AG09319 (cell line): ENCODE results near the gene GPX3.

Experiments used
- DNase-seq: peaks from one replicate; pipeline ENCODE4 v3.0.0-alpha.2; 2010; ENCODE audit warnings: low read depth; ENCODE audit errors: extremely low read depth
- TF ChIP-seq, protein P1 (sequence below): IDR thresholded peaks from 2 replicates; pipeline ENCODE4 v1.5.1; 2011; ENCODE audit warnings: low read depth, mild to moderate bottlenecking, inconsistent platforms, low read length, moderate library complexity

Gene GPX3, protein sequence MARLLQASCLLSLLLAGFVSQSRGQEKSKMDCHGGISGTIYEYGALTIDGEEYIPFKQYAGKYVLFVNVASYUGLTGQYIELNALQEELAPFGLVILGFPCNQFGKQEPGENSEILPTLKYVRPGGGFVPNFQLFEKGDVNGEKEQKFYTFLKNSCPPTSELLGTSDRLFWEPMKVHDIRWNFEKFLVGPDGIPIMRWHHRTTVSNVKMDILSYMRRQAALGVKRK

DNA sequence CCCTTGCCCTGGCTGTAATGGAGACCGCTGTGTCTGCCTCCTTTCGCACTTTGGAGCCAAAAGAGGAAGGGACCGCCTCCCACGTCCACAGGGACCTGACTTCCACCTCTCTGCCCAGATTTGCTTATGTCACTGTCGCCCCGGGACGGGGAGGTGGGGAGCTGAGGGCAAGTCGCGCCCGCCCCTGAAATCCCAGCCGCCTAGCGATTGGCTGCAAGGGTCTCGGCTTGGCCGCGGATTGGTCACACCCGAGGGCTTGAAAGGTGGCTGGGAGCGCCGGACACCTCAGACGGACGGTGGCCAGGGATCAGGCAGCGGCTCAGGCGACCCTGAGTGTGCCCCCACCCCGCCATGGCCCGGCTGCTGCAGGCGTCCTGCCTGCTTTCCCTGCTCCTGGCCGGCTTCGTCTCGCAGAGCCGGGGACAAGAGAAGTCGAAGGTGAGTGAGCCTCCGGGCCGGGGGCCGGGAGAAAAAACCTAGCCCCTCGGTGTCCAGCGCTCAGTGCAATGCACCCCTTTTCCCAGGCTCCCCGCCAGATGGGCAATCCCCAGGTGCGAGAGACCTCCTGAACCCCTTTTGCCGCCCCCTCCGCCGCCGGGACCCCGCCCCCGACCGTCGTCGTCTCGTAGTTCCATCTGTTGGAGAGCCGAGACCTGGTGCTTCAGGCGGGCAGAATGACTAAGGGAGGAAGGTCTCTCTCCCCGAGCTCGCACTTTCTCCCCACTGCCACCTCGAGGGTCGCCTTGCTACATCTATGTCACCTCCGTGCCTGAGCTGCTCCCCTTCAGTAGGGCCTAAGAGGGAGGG, at the start of gene GPX3:
Gene GPX3, plus strand, starts transcription at position 288 of the 807 bp plus-strand sequence. Its CDS starts 64 bp downstream, at position 352.
- no peak for DNase-seq
- TF ChIP-seq, protein P1, sequence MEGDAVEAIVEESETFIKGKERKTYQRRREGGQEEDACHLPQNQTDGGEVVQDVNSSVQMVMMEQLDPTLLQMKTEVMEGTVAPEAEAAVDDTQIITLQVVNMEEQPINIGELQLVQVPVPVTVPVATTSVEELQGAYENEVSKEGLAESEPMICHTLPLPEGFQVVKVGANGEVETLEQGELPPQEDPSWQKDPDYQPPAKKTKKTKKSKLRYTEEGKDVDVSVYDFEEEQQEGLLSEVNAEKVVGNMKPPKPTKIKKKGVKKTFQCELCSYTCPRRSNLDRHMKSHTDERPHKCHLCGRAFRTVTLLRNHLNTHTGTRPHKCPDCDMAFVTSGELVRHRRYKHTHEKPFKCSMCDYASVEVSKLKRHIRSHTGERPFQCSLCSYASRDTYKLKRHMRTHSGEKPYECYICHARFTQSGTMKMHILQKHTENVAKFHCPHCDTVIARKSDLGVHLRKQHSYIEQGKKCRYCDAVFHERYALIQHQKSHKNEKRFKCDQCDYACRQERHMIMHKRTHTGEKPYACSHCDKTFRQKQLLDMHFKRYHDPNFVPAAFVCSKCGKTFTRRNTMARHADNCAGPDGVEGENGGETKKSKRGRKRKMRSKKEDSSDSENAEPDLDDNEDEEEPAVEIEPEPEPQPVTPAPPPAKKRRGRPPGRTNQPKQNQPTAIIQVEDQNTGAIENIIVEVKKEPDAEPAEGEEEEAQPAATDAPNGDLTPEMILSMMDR: no peak

DNA sequence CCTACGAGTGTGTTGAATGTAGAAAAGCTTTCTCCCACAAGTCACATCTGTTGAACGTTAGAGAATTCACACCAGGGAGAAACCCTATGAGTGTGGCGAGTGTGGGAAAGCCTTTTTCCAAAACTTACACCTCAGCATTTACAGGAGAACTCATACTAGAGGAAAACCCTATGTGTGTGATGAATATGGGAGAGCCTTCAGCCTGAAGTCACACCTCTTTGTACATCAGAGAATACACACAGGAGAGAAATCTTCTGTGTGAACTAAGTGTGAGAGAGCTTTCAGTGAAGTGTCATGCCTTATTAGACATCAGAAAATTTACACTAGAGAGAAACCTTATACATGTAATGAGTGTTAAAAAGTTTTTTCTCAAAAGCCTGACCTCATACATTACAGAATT, 41.8 kb upstream of the GPX3 start:
- DNase-seq: no peak
- TF ChIP-seq, protein P1: no peak

DNA sequence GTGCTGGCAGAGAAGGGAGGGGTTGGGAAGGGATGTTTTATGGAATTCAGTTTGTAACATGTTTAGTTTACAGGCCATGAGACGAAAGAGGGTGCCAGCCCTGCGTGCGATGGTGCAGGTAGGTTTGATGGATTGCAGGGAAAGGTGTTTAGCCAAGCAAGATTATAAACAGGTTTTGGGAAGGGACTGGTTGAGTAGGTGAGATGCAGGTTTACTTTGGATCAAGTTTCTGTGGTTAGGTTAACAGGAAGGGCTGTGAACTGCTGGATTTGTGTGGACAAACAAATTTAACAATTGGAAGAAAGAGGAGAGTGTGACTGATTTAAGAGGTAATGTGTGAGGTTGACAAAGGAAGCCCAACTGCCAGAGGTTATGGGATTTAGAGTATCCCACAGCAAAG, 32.6 kb upstream of the GPX3 start:
- DNase-seq: no peak
- TF ChIP-seq, protein P1: no peak

DNA sequence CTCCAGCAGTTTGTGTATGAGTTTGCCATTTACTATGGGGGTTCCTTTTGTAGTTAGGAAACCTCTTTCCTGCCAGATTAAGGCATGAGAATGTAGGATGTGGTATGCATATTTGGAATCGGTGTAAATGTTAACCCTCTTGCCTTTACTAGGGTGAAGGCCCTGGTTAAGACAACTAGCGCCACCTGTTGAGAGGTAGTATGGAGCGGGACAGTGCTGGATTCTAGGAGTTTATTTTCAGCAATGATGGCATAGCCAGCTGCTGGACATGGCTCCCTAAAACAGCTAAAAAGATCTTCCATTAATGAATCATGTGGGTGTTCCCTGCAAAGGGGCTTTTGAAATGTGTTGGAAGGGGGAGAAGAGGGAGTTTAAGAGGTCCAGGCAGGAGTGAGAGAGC, 30.7 kb upstream of the GPX3 start:
- no peak for DNase-seq
- TF ChIP-seq, protein P1: no peak

DNA sequence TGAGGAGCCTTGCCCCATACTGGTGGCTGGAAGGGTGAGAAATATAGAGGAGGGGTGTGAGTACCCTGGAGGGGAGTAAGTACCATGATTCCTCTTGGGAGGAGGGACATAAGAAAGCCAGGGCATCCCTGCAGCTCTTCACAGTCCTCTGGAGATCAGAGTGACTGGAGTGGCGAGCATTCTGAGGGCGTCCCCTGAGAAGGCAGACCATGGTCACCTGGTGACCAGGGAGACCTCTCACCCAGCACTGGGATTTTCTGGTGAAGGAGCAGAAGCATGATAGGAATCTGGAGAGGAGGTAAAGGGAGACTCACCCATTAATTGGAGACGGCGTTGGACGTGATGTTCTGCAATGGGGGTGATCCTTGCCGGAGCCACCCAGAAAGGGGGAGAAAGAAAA, 27.7 kb upstream of the GPX3 start:
- TF ChIP-seq, protein P1: no peak
- DNase-seq: no peak

DNA sequence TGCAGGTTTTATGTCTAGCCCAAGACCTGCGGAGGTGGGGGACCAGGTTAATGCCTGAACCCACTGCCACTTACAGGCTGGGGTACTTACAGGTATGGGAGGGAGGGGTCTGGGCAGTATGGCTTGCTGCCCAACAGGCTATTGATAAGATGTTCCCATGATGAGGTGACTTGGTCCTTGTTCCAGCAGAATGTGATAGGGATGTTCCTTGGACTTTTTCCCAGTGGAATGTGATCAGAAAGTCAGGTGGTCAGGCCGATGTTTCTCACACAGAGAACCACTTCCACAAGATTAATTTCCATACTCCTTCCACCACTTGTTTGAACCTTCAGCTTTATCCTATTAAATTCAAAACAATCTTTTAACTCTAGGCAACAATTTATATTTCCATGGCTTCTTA, 27.0 kb upstream of the GPX3 start:
- DNase-seq: no peak
- TF ChIP-seq, protein P1: no peak

DNA sequence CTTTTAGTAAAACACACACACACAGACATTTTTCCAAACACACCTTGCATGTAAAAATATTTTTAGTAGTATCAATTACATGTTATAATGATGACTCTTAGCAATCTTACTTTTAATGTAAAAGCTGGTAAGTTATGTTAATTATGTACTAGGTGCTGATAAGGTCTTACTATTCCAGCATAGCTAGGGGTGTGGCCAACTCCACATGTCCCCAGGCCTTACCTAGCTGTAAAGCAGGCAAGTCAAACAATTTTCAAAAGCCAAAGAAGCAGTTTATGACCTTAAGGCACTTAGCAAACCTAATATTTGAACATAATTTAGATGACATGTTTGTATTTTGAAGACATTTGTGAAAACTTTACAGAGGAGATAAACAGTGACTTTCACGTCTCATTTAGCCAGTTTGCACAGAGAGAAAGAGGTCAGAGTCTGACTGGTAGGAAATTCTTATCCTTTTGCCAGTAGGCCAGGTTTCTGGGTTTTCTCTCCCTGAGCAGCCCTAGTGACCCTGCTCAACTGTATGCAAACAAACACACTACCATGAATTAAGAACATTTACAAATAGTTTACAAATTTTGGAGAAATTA, 26.5 kb upstream of the GPX3 start:
- TF ChIP-seq, protein P1: no peak
- DNase-seq: no peak
